Measurements from ENCODE around the gene LINC00237.

DNA sequence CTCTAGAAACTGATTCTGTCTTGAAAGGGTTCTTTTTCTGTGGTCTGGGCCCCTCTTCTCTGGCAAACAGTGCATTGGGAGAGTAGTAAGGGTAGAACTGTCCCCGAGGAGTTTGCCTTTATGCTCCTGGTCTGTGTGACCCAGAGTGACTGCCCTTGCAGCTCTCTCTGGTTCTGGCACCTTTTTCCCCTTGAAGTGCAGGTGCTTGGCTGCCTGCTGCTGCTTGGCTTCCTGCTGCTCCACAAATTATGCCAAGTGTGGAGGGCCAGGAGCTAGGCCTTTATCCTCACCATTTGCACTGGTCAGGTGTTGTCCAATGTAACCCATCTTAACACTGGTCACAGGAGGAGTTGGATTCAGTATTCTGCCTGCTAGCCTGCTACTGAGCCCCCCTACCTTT lies 30.9 kb upstream of the LINC00237 start:
- TF ChIP-seq CTCF (IDR thresholded peaks at IDR 0.05) (no peak), EZH2 (IDR thresholded peaks at IDR 0.05; ENCODE audit: borderline replicate concordance, insufficient read depth, low read depth, low read length, poor library complexity, severe bottlenecking) (no peak)

All from B cell (primary cell).